ENCODE results near the gene PANK3. TPM values are rescaled to one million over a fixed set of nuclear protein-coding genes. Genes with fewer than 3 reads are reported as not detected.

Gene PANK3
- total and polyA plus RNA-seq, 9 of the 15 experiments (the other 6 are each of a cell fraction or from before 2014, with no cell fraction given): 5.9 to 50.4 (median 29.7) TPM

GRCh38 chr5:168601972-168602371 lies 22.8 kb upstream of the PANK3 start (continued):
- TF ChIP-seq, protein P1, sequence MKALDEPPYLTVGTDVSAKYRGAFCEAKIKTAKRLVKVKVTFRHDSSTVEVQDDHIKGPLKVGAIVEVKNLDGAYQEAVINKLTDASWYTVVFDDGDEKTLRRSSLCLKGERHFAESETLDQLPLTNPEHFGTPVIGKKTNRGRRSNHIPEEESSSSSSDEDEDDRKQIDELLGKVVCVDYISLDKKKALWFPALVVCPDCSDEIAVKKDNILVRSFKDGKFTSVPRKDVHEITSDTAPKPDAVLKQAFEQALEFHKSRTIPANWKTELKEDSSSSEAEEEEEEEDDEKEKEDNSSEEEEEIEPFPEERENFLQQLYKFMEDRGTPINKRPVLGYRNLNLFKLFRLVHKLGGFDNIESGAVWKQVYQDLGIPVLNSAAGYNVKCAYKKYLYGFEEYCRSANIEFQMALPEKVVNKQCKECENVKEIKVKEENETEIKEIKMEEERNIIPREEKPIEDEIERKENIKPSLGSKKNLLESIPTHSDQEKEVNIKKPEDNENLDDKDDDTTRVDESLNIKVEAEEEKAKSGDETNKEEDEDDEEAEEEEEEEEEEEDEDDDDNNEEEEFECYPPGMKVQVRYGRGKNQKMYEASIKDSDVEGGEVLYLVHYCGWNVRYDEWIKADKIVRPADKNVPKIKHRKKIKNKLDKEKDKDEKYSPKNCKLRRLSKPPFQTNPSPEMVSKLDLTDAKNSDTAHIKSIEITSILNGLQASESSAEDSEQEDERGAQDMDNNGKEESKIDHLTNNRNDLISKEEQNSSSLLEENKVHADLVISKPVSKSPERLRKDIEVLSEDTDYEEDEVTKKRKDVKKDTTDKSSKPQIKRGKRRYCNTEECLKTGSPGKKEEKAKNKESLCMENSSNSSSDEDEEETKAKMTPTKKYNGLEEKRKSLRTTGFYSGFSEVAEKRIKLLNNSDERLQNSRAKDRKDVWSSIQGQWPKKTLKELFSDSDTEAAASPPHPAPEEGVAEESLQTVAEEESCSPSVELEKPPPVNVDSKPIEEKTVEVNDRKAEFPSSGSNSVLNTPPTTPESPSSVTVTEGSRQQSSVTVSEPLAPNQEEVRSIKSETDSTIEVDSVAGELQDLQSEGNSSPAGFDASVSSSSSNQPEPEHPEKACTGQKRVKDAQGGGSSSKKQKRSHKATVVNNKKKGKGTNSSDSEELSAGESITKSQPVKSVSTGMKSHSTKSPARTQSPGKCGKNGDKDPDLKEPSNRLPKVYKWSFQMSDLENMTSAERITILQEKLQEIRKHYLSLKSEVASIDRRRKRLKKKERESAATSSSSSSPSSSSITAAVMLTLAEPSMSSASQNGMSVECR (CRISPR knock-in tag; IDR thresholded peaks at IDR 0.05): no peak
- TF ChIP-seq NFXL1 (CRISPR knock-in tag; IDR thresholded peaks at IDR 0.05): no peak
- no peak for TF ChIP-seq MAZ (CRISPR knock-in tag; conservative IDR thresholded peaks at IDR 0.05 in 1 of 2, IDR thresholded peaks at IDR 0.05 in 1 of 2)
- TF ChIP-seq PHB2 (IDR thresholded peaks at IDR 0.05; ENCODE audit: low read depth): no peak
- TF ChIP-seq RBM22 (IDR thresholded peaks at IDR 0.05; ENCODE audit: low read depth, low read length, poor library complexity, severe bottlenecking): no peak

- in situ Hi-C loops (cut with MboI) (no loop called here), intact Hi-C loops (cut with micrococcal nuclease) (no loop called here)
- Histone ChIP-seq H3K9me3 (replicated peaks; ENCODE audit: control insufficient read depth, insufficient read depth, low read depth, low read length) (peaks cover 4% of the 10 kb centered on the region), H2AFZ (ENCODE audit: low read depth, low read length) (no peak overlapping the region), H3K4me2 (ENCODE audit: insufficient read depth, low read length) (no peak overlapping the region), H3K36me3 (ENCODE audit: control insufficient read depth, insufficient read depth, low read length) (no peaks in the 10 kb centered on the region), H3K4me1 (replicated peaks in 1 of 2; ENCODE audit: control insufficient read depth in 2 of 2, insufficient read depth in 2 of 2, low read length in 2 of 2) (no peaks in the 10 kb centered on the region; a peak in 1 of 5 replicates), H3K9ac (ENCODE audit: insufficient read depth in 1 of 2, low read depth in 2 of 2, low read length in 2 of 2) (no peak overlapping the region), H3K27me3 (ENCODE audit: control insufficient read depth in 2 of 2, insufficient read depth in 2 of 2, low read length in 2 of 2) (peaks cover 0 to 5% of the 10 kb centered on the region in 2 experiments; a peak in 3 of 5 replicates), H3K9me1 (ENCODE audit: control insufficient read depth, insufficient read depth, low read length) (no peaks in the 10 kb centered on the region), H3K4me3 (no peak overlapping the region), H3K27ac (ENCODE audit: extremely low read depth, low read depth, low read length) (no peak overlapping the region), H4K20me1 (replicated peaks; ENCODE audit: control insufficient read depth, insufficient read depth, low read length) (no peaks in the 10 kb centered on the region), H3K79me2 (ENCODE audit: control insufficient read depth, insufficient read depth, low read length) (no peaks in the 10 kb centered on the region)
- no peak for DNase-seq (ENCODE audit: extremely low read depth in 1 of 4, low spot score in 3 of 4)
- ATAC-seq: no peak
- 5% methylated on average over 3 of the region's 3 CpGs for WGBS (ENCODE audit: insufficient coverage, low coverage, missing lambda C conversion rate)
- no peak for FAIRE-seq
- TF ChIP-seq ZNF239 (CRISPR knock-in tag; IDR thresholded peaks at IDR 0.05) (no peak), FOXA1 (IDR thresholded peaks at IDR 0.05; ENCODE audit: borderline replicate concordance) (no peak)
- CTCF ChIA-PET (ENCODE audit: low intra/inter-chr PET ratio): no interaction called here
- POLR2A ChIA-PET: no interaction called here
- no TSS peak for BruUV-seq (replicated peaks)
These were observed 21.2 kb upstream of the PANK3 start for GRCh38 chr5:168600409-168600808.

Data from K562 (cell line).